ENCODE data around the gene ZBTB8B. TPM values are rescaled to one million over a fixed set of nuclear protein-coding genes. Genes with fewer than 3 reads are reported as not detected.
"Not testable (repeated sequence)": the region's sequence is repeated elsewhere in the genome, so short reads cannot be mapped to it uniquely, and the experiment has no call there.

Gene ZBTB8B
- total and polyA plus RNA-seq, 2 donors = 0.04 to 0.79 TPM

GRCh38 chr1:32480761-32481160 lies 15.9 kb downstream of the ZBTB8B start:
- H3K4me3 ChIP-seq (ENCODE audit: low read depth, low read length) = no peak overlapping the region
- DNase-seq (ENCODE audit: extremely low spot score) = no peak
- 92% methylated on average over 12 of the region's 12 CpGs for WGBS

GRCh38 chr1:32481788-32482187 lies 16.9 kb downstream of the ZBTB8B start:
- WGBS = 82% methylated on average over 3 of the region's 3 CpGs
- not testable (repeated sequence) for H3K27ac ChIP-seq (ENCODE audit: low read depth); H3K36me3 ChIP-seq (ENCODE audit: insufficient read depth); H3K4me1 ChIP-seq (ENCODE audit: insufficient read depth); H3K4me3 ChIP-seq (ENCODE audit: low read depth, low read length); DNase-seq (ENCODE audit: extremely low spot score)

More at GRCh38 chr1:32480761-32481160, 15.9 kb downstream of the ZBTB8B start:
- H3K36me3 ChIP-seq (ENCODE audit: insufficient read depth) = no peaks in the 10 kb centered on the region
- H3K4me1 ChIP-seq (ENCODE audit: insufficient read depth) = no peaks in the 10 kb centered on the region
- H3K27ac ChIP-seq (ENCODE audit: low read depth) = no peak overlapping the region

GRCh38 chr1:32485554-32486255 lies 20.8 kb downstream of the ZBTB8B start:
- Histone ChIP-seq H3K4me3 (ENCODE audit: low read depth, low read length) (no peak overlapping the region), H3K27ac (ENCODE audit: low read depth) (no peak overlapping the region), H3K4me1 (ENCODE audit: insufficient read depth) (no peaks in the 10 kb centered on the region), H3K36me3 (ENCODE audit: insufficient read depth) (no peaks in the 10 kb centered on the region)
- 50% methylated on average over 3 of the region's 3 CpGs for WGBS
- DNase-seq (ENCODE audit: extremely low spot score) = no peak

- no peaks in the 10 kb centered on the region for H3K4me1 ChIP-seq (ENCODE audit: insufficient read depth)
- no peak for DNase-seq (ENCODE audit: extremely low spot score)
- 88% methylated on average over 7 of the region's 7 CpGs for WGBS
- H3K27ac ChIP-seq (ENCODE audit: low read depth) = peak overlapping the region; percentile 11
- H3K36me3 ChIP-seq (ENCODE audit: insufficient read depth) = no peaks in the 10 kb centered on the region
- no peak overlapping the region for H3K4me3 ChIP-seq (ENCODE audit: low read depth, low read length)
Measured at GRCh38 chr1:32486463-32487113, 21.7 kb downstream of the ZBTB8B start.

GRCh38 chr1:32487182-32487581 lies 22.3 kb downstream of the ZBTB8B start:
- H3K27ac ChIP-seq (ENCODE audit: low read depth) = no peak overlapping the region
- WGBS = 88% methylated on average over 5 of the region's 5 CpGs
- H3K4me1 ChIP-seq (ENCODE audit: insufficient read depth) = no peaks in the 10 kb centered on the region
- DNase-seq (ENCODE audit: extremely low spot score) = no peak
- no peaks in the 10 kb centered on the region for H3K36me3 ChIP-seq (ENCODE audit: insufficient read depth)
- no peak overlapping the region for H3K4me3 ChIP-seq (ENCODE audit: low read depth, low read length)

GRCh38 chr1:32489774-32490454 lies 25.0 kb downstream of the ZBTB8B start:
- H3K4me3 ChIP-seq (ENCODE audit: low read depth, low read length) = no peak overlapping the region
- DNase-seq (ENCODE audit: extremely low spot score) = no peak
- no peaks in the 10 kb centered on the region for H3K4me1 ChIP-seq (ENCODE audit: insufficient read depth)
- no peak overlapping the region for H3K27ac ChIP-seq (ENCODE audit: low read depth)
- no peaks in the 10 kb centered on the region for H3K36me3 ChIP-seq (ENCODE audit: insufficient read depth)
- WGBS = 92% methylated on average over 3 of the region's 3 CpGs

GRCh38 chr1:32491386-32491785 lies 26.5 kb downstream of the ZBTB8B start:
- H3K4me3 ChIP-seq (ENCODE audit: low read depth, low read length) = no peak overlapping the region
- H3K27ac ChIP-seq (ENCODE audit: low read depth) = no peak overlapping the region
- WGBS = 94% methylated on average over 2 of the region's 2 CpGs
- DNase-seq (ENCODE audit: extremely low spot score) = no peak
- H3K4me1 ChIP-seq (ENCODE audit: insufficient read depth) = no peaks in the 10 kb centered on the region
- H3K36me3 ChIP-seq (ENCODE audit: insufficient read depth) = no peaks in the 10 kb centered on the region

GRCh38 chr1:32494196-32494595 lies 29.3 kb downstream of the ZBTB8B start:
- no peaks in the 10 kb centered on the region for H3K36me3 ChIP-seq (ENCODE audit: insufficient read depth)
- WGBS = 54% methylated on average over 1 of the region's 1 CpG
- no peak overlapping the region for H3K27ac ChIP-seq (ENCODE audit: low read depth)
- no peaks in the 10 kb centered on the region for H3K4me1 ChIP-seq (ENCODE audit: insufficient read depth)
- DNase-seq (ENCODE audit: extremely low spot score) = no peak
- H3K4me3 ChIP-seq (ENCODE audit: low read depth, low read length) = no peak overlapping the region

- H3K4me1 ChIP-seq (ENCODE audit: insufficient read depth) = no peaks in the 10 kb centered on the region
- no peak for DNase-seq (ENCODE audit: extremely low spot score)
- 79% methylated on average over 7 of the region's 7 CpGs for WGBS
- no peaks in the 10 kb centered on the region for H3K36me3 ChIP-seq (ENCODE audit: insufficient read depth)
- no peak overlapping the region for H3K27ac ChIP-seq (ENCODE audit: low read depth)
- H3K4me3 ChIP-seq (ENCODE audit: low read depth, low read length) = no peak overlapping the region
Measured at GRCh38 chr1:32494711-32495337, 30.0 kb downstream of the ZBTB8B start.

GRCh38 chr1:32496127-32496526 lies 31.3 kb downstream of the ZBTB8B start:
- 31% methylated on average over 5 of the region's 5 CpGs for WGBS
- Histone ChIP-seq H3K4me1 (ENCODE audit: insufficient read depth) (no peaks in the 10 kb centered on the region), H3K27ac (ENCODE audit: low read depth) (no peak overlapping the region), H3K36me3 (ENCODE audit: insufficient read depth) (no peaks in the 10 kb centered on the region), H3K4me3 (ENCODE audit: low read depth, low read length) (no peak overlapping the region)
- DNase-seq (ENCODE audit: extremely low spot score) = no peak

- WGBS = 79% methylated on average over 8 of the region's 8 CpGs
- H3K4me1 ChIP-seq (ENCODE audit: insufficient read depth) = no peaks in the 10 kb centered on the region
Measured at GRCh38 chr1:32498751-32499150, 33.9 kb downstream of the ZBTB8B start.

GRCh38 chr1:32500387-32501209 lies 35.7 kb downstream of the ZBTB8B start:
- Histone ChIP-seq H3K4me1 (ENCODE audit: insufficient read depth) (no peaks in the 10 kb centered on the region), H3K27ac (ENCODE audit: low read depth) (peak overlapping the region; percentile 98), H3K4me3 (ENCODE audit: low read depth, low read length) (peak overlapping the region; percentile 84), H3K36me3 (ENCODE audit: insufficient read depth) (no peaks in the 10 kb centered on the region)
- under 1% methylated on average over 99 of the region's 99 CpGs for WGBS
- DNase-seq (ENCODE audit: extremely low spot score) = no peak

More at GRCh38 chr1:32498751-32499150, 33.9 kb downstream of the ZBTB8B start:
- no peak overlapping the region for H3K4me3 ChIP-seq (ENCODE audit: low read depth, low read length)
- H3K27ac ChIP-seq (ENCODE audit: low read depth) = no peak overlapping the region
- DNase-seq (ENCODE audit: extremely low spot score) = no peak
- H3K36me3 ChIP-seq (ENCODE audit: insufficient read depth) = no peaks in the 10 kb centered on the region

- Histone ChIP-seq H3K4me1 (ENCODE audit: insufficient read depth) (no peaks in the 10 kb centered on the region), H3K36me3 (ENCODE audit: insufficient read depth) (no peaks in the 10 kb centered on the region), H3K4me3 (ENCODE audit: low read depth, low read length) (no peak overlapping the region), H3K27ac (ENCODE audit: low read depth) (no peak overlapping the region)
- no peak for DNase-seq (ENCODE audit: extremely low spot score)
- WGBS = 91% methylated on average over 9 of the region's 9 CpGs
Measured at GRCh38 chr1:32501865-32502264, 37.0 kb downstream of the ZBTB8B start.
